Karpas-422 (cell line): Measurements from ENCODE around the gene KLHDC4. TPM values are rescaled to one million over a fixed set of nuclear protein-coding genes. Genes with fewer than 3 reads are reported as not detected.

Experiments
- DNase-seq: peaks from one replicate; pipeline ENCODE4 v3.0.0-alpha.2; 2015
- H2AFZ ChIP-seq: fragments of 200-600 bp; sonication (generic); 2 replicates; pipeline ENCODE4 v1.6.1; 2014; ENCODE audit warnings: antibody characterized with exemption, low read length, mixed read lengths
- H3K27ac ChIP-seq: fragments of 200-600 bp; sonication (generic); 2 replicates; pipeline ENCODE4 v1.5.1; 2014; ENCODE audit warnings: mild to moderate bottlenecking, low read length, moderate library complexity
- H3K27me3 ChIP-seq: fragments of 200-600 bp; sonication (generic); 2 replicates; pipeline ENCODE4 v1.6.1; 2014; ENCODE audit warnings: low read length, mixed read lengths
- H3K36me3 ChIP-seq: fragments of 200-600 bp; sonication (generic); 2 replicates; pipeline ENCODE4 v1.6.1; 2014; ENCODE audit warnings: low read length, mixed read lengths; ENCODE audit not compliant: insufficient read depth
- H3K4me1 ChIP-seq: fragments of 200-600 bp; sonication (generic); 2 replicates; pipeline ENCODE4 v1.6.1; 2014; ENCODE audit warnings: mild to moderate bottlenecking, low read length, mixed read lengths
- H3K4me2 ChIP-seq: fragments of 200-600 bp; sonication (generic); 2 replicates; pipeline ENCODE4 v1.6.1; 2014; ENCODE audit warnings: low read length, low read depth, mild to moderate bottlenecking; ENCODE audit not compliant: poor library complexity, severe bottlenecking
- H3K4me3 ChIP-seq: fragments of 200-600 bp; sonication (generic); 2 replicates; pipeline ENCODE4 v1.5.1; 2014; ENCODE audit warnings: mild to moderate bottlenecking, antibody characterized with exemption, low read length, mixed read lengths
- H3K79me2 ChIP-seq: fragments of 200-600 bp; sonication (generic); 2 replicates; pipeline ENCODE4 v1.6.1; 2014; ENCODE audit warnings: mild to moderate bottlenecking, low read length, mixed read lengths
- H3K9ac ChIP-seq: fragments of 200-600 bp; sonication (generic); 2 replicates; pipeline ENCODE4 v1.6.0; 2014; ENCODE audit warnings: low read length
- H3K9me2 ChIP-seq: fragments of 200-600 bp; sonication (generic), shearing (Covaris generic); replicated peaks from 2 replicates; pipeline ENCODE4 v1.6.0; 2014; ENCODE audit warnings: mild to moderate bottlenecking, low read length, moderate library complexity; ENCODE audit not compliant: insufficient read depth
- H3K9me3 ChIP-seq: fragments of 300-700, 200-600 bp; sonication (generic); 2 replicates; pipeline ENCODE4 v1.6.1; 2014; ENCODE audit warnings: low read length, mixed read lengths
- H4K20me1 ChIP-seq: fragments of 200-600 bp; sonication (generic); 2 replicates; pipeline ENCODE4 v1.6.1; 2014; ENCODE audit warnings: mild to moderate bottlenecking, antibody characterized with exemption, low read length, low read depth; ENCODE audit not compliant: insufficient read depth
- total RNA-seq: library from RNA; depleted of rRNA; stranded (reverse); fragments of >200 nt; shearing (Covaris generic); gene quantifications from 2 replicates; pipeline ENCODE4 v1.2.3, GENCODE V29; 2014; ENCODE audit warnings: low replicate concordance

Gene KLHDC4
- total RNA-seq, 1 experiment from 2014 or later = 21.1 TPM

- peaks cover 13% of the 10 kb centered on the region; the same call in 1 of the 2 replicates for H3K36me3 ChIP-seq
- H3K9me2 ChIP-seq = no peaks in the 10 kb centered on the region
- no peak overlapping the region for H2AFZ ChIP-seq
- peak overlapping the region; percentile 99 for H3K27ac ChIP-seq
- peaks cover 57% of the 10 kb centered on the region for H3K4me1 ChIP-seq
- H3K79me2 ChIP-seq = no peaks in the 10 kb centered on the region
- H3K4me2 ChIP-seq = peak overlapping the region; percentile 82
- H3K27me3 ChIP-seq = no peaks in the 10 kb centered on the region
- no peaks in the 10 kb centered on the region for H4K20me1 ChIP-seq
- H3K9me3 ChIP-seq = peaks cover 18% of the 10 kb centered on the region; the same call in 1 of the 2 replicates
- peak; percentile 82 for DNase-seq
- peak overlapping the region; percentile 64 for H3K4me3 ChIP-seq
- peak overlapping the region; percentile 86 for H3K9ac ChIP-seq
Observed at GRCh38 chr16:87806261-87806640, 40.5 kb upstream of the KLHDC4 start.

GRCh38 chr16:87803385-87803784 is 37.6 kb upstream of the KLHDC4 start:
- Histone ChIP-seq H3K9me2 (no peaks in the 10 kb centered on the region), H3K9ac (no peak overlapping the region), H3K4me2 (no peak overlapping the region), H3K4me3 (no peak overlapping the region), H3K27me3 (no peaks in the 10 kb centered on the region), H3K9me3 (peaks cover 18% of the 10 kb centered on the region; the same call in 1 of the 2 replicates), H3K79me2 (no peaks in the 10 kb centered on the region), H4K20me1 (no peaks in the 10 kb centered on the region), H3K36me3 (peaks cover 13% of the 10 kb centered on the region; the same call in 1 of the 2 replicates), H3K4me1 (peaks cover 29% of the 10 kb centered on the region), H2AFZ (no peak overlapping the region), H3K27ac (no peak overlapping the region)
- no peak for DNase-seq

GRCh38 chr16:87802670-87803069 is 36.9 kb upstream of the KLHDC4 start:
- H3K27me3 ChIP-seq = no peaks in the 10 kb centered on the region
- H3K4me1 ChIP-seq = peaks cover 22% of the 10 kb centered on the region
- H3K36me3 ChIP-seq = peaks cover 13% of the 10 kb centered on the region; the same call in 1 of the 2 replicates
- H3K27ac ChIP-seq = no peak overlapping the region
- no peaks in the 10 kb centered on the region for H3K9me2 ChIP-seq
- H2AFZ ChIP-seq = no peak overlapping the region
- H3K4me2 ChIP-seq = no peak overlapping the region
- no peak for DNase-seq
- H3K4me3 ChIP-seq = no peak overlapping the region
- no peaks in the 10 kb centered on the region for H4K20me1 ChIP-seq
- H3K79me2 ChIP-seq = no peaks in the 10 kb centered on the region
- peaks cover 18% of the 10 kb centered on the region; the same call in 1 of the 2 replicates for H3K9me3 ChIP-seq
- H3K9ac ChIP-seq = no peak overlapping the region

GRCh38 chr16:87801679-87802259 is 36.0 kb upstream of the KLHDC4 start:
- H3K9ac ChIP-seq = no peak overlapping the region
- no peaks in the 10 kb centered on the region for H4K20me1 ChIP-seq
- no peak overlapping the region for H3K4me3 ChIP-seq
- no peak overlapping the region for H3K4me2 ChIP-seq
- no peak overlapping the region for H2AFZ ChIP-seq
- peaks cover 18% of the 10 kb centered on the region; the same call in 1 of the 2 replicates for H3K9me3 ChIP-seq
- peaks cover 13% of the 10 kb centered on the region for H3K4me1 ChIP-seq
- H3K79me2 ChIP-seq = no peaks in the 10 kb centered on the region
- DNase-seq = no peak
- no peak overlapping the region for H3K27ac ChIP-seq
- peaks cover 13% of the 10 kb centered on the region; the same call in 1 of the 2 replicates for H3K36me3 ChIP-seq
- no peaks in the 10 kb centered on the region for H3K9me2 ChIP-seq
- H3K27me3 ChIP-seq = no peaks in the 10 kb centered on the region

GRCh38 chr16:87800497-87800896 is 34.7 kb upstream of the KLHDC4 start:
- Histone ChIP-seq H3K36me3 (peaks cover 13% of the 10 kb centered on the region; the same call in 1 of the 2 replicates), H4K20me1 (no peaks in the 10 kb centered on the region), H3K9me2 (no peaks in the 10 kb centered on the region), H3K79me2 (no peaks in the 10 kb centered on the region), H3K4me2 (no peak overlapping the region), H3K27ac (no peak overlapping the region), H3K4me3 (no peak overlapping the region), H3K4me1 (peaks cover under 1% of the 10 kb centered on the region; the same call in 1 of the 2 replicates), H2AFZ (no peak overlapping the region), H3K27me3 (no peaks in the 10 kb centered on the region), H3K9ac (no peak overlapping the region), H3K9me3 (peaks cover 18% of the 10 kb centered on the region; the same call in 1 of the 2 replicates)
- DNase-seq = no peak

- no peaks in the 10 kb centered on the region for H3K27me3 ChIP-seq
Observed at GRCh38 chr16:87795336-87795735, 29.6 kb upstream of the KLHDC4 start.

GRCh38 chr16:87794485-87795078 is 28.8 kb upstream of the KLHDC4 start:
- Histone ChIP-seq H3K27ac (no peak overlapping the region), H3K27me3 (no peaks in the 10 kb centered on the region), H3K9me2 (no peaks in the 10 kb centered on the region), H3K4me1 (no peaks in the 10 kb centered on the region), H3K9ac (no peak overlapping the region), H3K79me2 (no peaks in the 10 kb centered on the region), H3K36me3 (no peaks in the 10 kb centered on the region; the same call in 1 of the 2 replicates), H2AFZ (no peak overlapping the region), H3K4me2 (no peak overlapping the region), H3K9me3 (no peaks in the 10 kb centered on the region), H3K4me3 (no peak overlapping the region), H4K20me1 (no peaks in the 10 kb centered on the region)
- no peak for DNase-seq

More at GRCh38 chr16:87795336-87795735, 29.6 kb upstream of the KLHDC4 start:
- H3K9me2 ChIP-seq = no peaks in the 10 kb centered on the region
- no peak overlapping the region for H3K27ac ChIP-seq
- H3K4me3 ChIP-seq = no peak overlapping the region
- no peaks in the 10 kb centered on the region for H4K20me1 ChIP-seq
- H2AFZ ChIP-seq = no peak overlapping the region
- H3K4me2 ChIP-seq = no peak overlapping the region
- H3K9ac ChIP-seq = no peak overlapping the region
- no peaks in the 10 kb centered on the region for H3K4me1 ChIP-seq
- no peak for DNase-seq
- no peaks in the 10 kb centered on the region for H3K9me3 ChIP-seq
- no peaks in the 10 kb centered on the region for H3K79me2 ChIP-seq
- H3K36me3 ChIP-seq = no peaks in the 10 kb centered on the region; the same call in 1 of the 2 replicates

- no peak for DNase-seq
- H3K4me2 ChIP-seq = no peak overlapping the region
- H3K9ac ChIP-seq = no peak overlapping the region
- no peak overlapping the region for H3K4me3 ChIP-seq
- no peaks in the 10 kb centered on the region for H3K9me2 ChIP-seq
- no peaks in the 10 kb centered on the region for H3K27me3 ChIP-seq
- no peaks in the 10 kb centered on the region for H3K4me1 ChIP-seq
- no peak overlapping the region for H2AFZ ChIP-seq
- H3K79me2 ChIP-seq = no peaks in the 10 kb centered on the region
- H3K36me3 ChIP-seq = no peaks in the 10 kb centered on the region
- H3K9me3 ChIP-seq = no peaks in the 10 kb centered on the region
- H4K20me1 ChIP-seq = no peaks in the 10 kb centered on the region
- H3K27ac ChIP-seq = no peak overlapping the region
Observed at GRCh38 chr16:87792205-87792565, 26.4 kb upstream of the KLHDC4 start.
